ENCODE results near the gene DUSP2.

- no peak for TF ChIP-seq EZH2 (IDR thresholded peaks at IDR 0.05; ENCODE audit: borderline replicate concordance, insufficient read depth, low read depth, low read length, poor library complexity, severe bottlenecking)
- TF ChIP-seq CTCF (IDR thresholded peaks at IDR 0.05) = no peak
Observed at GRCh38 chr2:96110621-96111256, 34.5 kb downstream of the DUSP2 start.

Data from B cell (primary cell).